Esophagus muscularis mucosa (tissue), 4 donors: ENCODE results near the gene AZU1. TPM values are rescaled to one million over a fixed set of nuclear protein-coding genes. Genes with fewer than 3 reads are reported as not detected.

Experiments
- DNase-seq: peaks from one replicate; pipeline ENCODE4 v3.0.0-alpha.2; 2017; ENCODE audit errors: extremely low spot score
- H3K27ac ChIP-seq, 4 donors: fragments of 200-600 bp; sonication (generic); replicated peaks in 1 of 4; 1 replicate in 3 of 4; 2 replicates in 1 of 4; pipeline ENCODE4 v1.5.1; 2016 to 2019; ENCODE audit warnings: mild to moderate bottlenecking in 1 of 4
- H3K27me3 ChIP-seq, 4 donors: fragments of 200-600 bp; sonication (generic); one replicate each; pipeline versions ENCODE4 v1.5.1 to v1.6.0; 2016 to 2019
- H3K36me3 ChIP-seq, 4 donors: fragments of 200-600 bp; sonication (generic); one replicate each; pipeline ENCODE4 v1.5.1; 2016 to 2019
- H3K4me1 ChIP-seq, 4 donors: fragments of 200-600 bp; sonication (generic); one replicate each; pipeline ENCODE4 v1.5.1; 2016 to 2019
- H3K4me3 ChIP-seq, 4 donors: fragments of 200-600 bp; sonication (generic); 1 replicate in 2 of 4; 2 replicates in 2 of 4; pipeline ENCODE4 v1.5.1; 2016 to 2019; ENCODE audit warnings: mild to moderate bottlenecking in 4 of 4, moderate library complexity in 1 of 4
- H3K9me3 ChIP-seq, 4 donors: fragments of 200-600 bp; sonication (generic); 1 replicate in 3 of 4; 2 replicates in 1 of 4; pipeline ENCODE4 v1.5.1; 2016 to 2019
- CTCF ChIP-seq, 3 experiments: fragments of 200-600 bp in 2 of 3; fragments of 450-650 bp in 1 of 3; sonication (generic) in 2 of 3; IDR thresholded peaks; one replicate each; pipeline ENCODE4 v1.5.1; 2017 to 2019; ENCODE audit warnings: antibody characterized with exemption in 3 of 3, mild to moderate bottlenecking in 2 of 3, moderate library complexity in 1 of 3
- EP300 ChIP-seq: sonication (generic); formaldehyde crosslinking; IDR thresholded peaks from one replicate; pipeline ENCODE4 v1.6.1; 2017; ENCODE audit warnings: antibody characterized with exemption
- POLR2A ChIP-seq: fragments of 450-650 bp; IDR thresholded peaks from one replicate; pipeline ENCODE4 v1.6.1; 2017; ENCODE audit warnings: antibody characterized with exemption, moderate library complexity, mild to moderate bottlenecking, low read depth
- POLR2AphosphoS5 ChIP-seq, 2 donors: sonication (generic); formaldehyde crosslinking; IDR thresholded peaks; one replicate each; pipeline ENCODE4 v1.6.1; 2017; ENCODE audit warnings: antibody characterized with exemption in 2 of 2
- WGBS: methylation state at CpG from one replicate; pipeline ENCODE4 v1.1.5; 2018; 5-methylcytosine and 5-hydroxymethylcytosine counted together
- intact Hi-C: fragments of 100-400 bp; cut with DNase I; formaldehyde crosslinking; loops from one replicate; pipeline ENCODE4 v1.15.1; 2023
- total RNA-seq, 4 donors: library from RNA; depleted of rRNA; stranded (reverse); fragments of >200 nt; gene quantifications; one replicate each; pipeline versions ENCODE4 v1.1.0 to v1.2.1, GENCODE V29; 2016

AZU1 gene
- total RNA-seq, 4 donors from 2014 or later, result 0.40 to 1.3 TPM; not detected in 2

- intact Hi-C loops, result loop anchor here (10.0 kb wide), 1 partner anchor 60 kb away; no protein-coding TSS in a partner anchor
- no peak for DNase-seq
- no CpG with 5 or more reads among the region's 53 CpGs for WGBS
- H3K9me3 ChIP-seq, result no peaks in the 10 kb centered on the region
- H3K27me3 ChIP-seq, result no peaks in the 10 kb centered on the region
- H3K27ac ChIP-seq, result no peak overlapping the region
- peaks cover 46 to 56% (median 52%) of the 10 kb centered on the region in 4 donors for H3K4me1 ChIP-seq
- H3K4me3 ChIP-seq, result no peak overlapping the region
- TF ChIP-seq EP300, result no peak
- TF ChIP-seq CTCF (IDR thresholded peaks at IDR 0.05), result no peak
- no peak for TF ChIP-seq POLR2AphosphoS5 (IDR thresholded peaks at IDR 0.05)
- no peak for TF ChIP-seq POLR2A
- peaks cover 57 to 85% (median 78%) of the 10 kb centered on the region in 4 donors for H3K36me3 ChIP-seq
Measured at GRCh38 chr19:804419-805165, 23.0 kb upstream of the AZU1 start.

GRCh38 chr19:805166-805551 lies 22.5 kb upstream of the AZU1 start:
- Histone ChIP-seq H3K27me3 (no peaks in the 10 kb centered on the region), H3K36me3 (peaks cover 63 to 85% (median 80%) of the 10 kb centered on the region in 4 donors), H3K9me3 (no peaks in the 10 kb centered on the region), H3K4me3 (no peak overlapping the region), H3K27ac (no peak overlapping the region), H3K4me1 (peaks cover 40 to 51% (median 46%) of the 10 kb centered on the region in 4 donors)
- DNase-seq, result no peak
- intact Hi-C loops, result loop anchor here (10.0 kb wide), 1 partner anchor 60 kb away; no protein-coding TSS in a partner anchor
- no peak for TF ChIP-seq POLR2A
- TF ChIP-seq CTCF (IDR thresholded peaks at IDR 0.05), result no peak
- TF ChIP-seq POLR2AphosphoS5 (IDR thresholded peaks at IDR 0.05), result no peak
- TF ChIP-seq EP300, result no peak
- 94% methylated on average over 7 of the region's 33 CpGs for WGBS

- DNase-seq, result no peak
- no peaks in the 10 kb centered on the region for H3K9me3 ChIP-seq
- no peak for TF ChIP-seq EP300
- no peak for TF ChIP-seq POLR2A
- TF ChIP-seq POLR2AphosphoS5 (IDR thresholded peaks at IDR 0.05), result no peak
- TF ChIP-seq CTCF (IDR thresholded peaks at IDR 0.05), result no peak
- intact Hi-C loops, result loop anchor here (10.0 kb wide), 1 partner anchor 59 kb away; no protein-coding TSS in a partner anchor
- peaks cover 70 to 87% (median 81%) of the 10 kb centered on the region in 4 donors for H3K36me3 ChIP-seq
- peaks cover 33 to 44% (median 39%) of the 10 kb centered on the region in 4 donors for H3K4me1 ChIP-seq
- no peak overlapping the region for H3K4me3 ChIP-seq
- 91% methylated on average over 65 of the region's 93 CpGs for WGBS
- no peaks in the 10 kb centered on the region for H3K27me3 ChIP-seq
- no peak overlapping the region for H3K27ac ChIP-seq
Measured at GRCh38 chr19:805600-806550, 21.8 kb upstream of the AZU1 start.

GRCh38 chr19:806815-807421 lies 20.7 kb upstream of the AZU1 start:
- 90% methylated on average over 32 of the region's 34 CpGs for WGBS
- Histone ChIP-seq H3K27ac (no peak overlapping the region), H3K4me1 (peaks cover 22 to 33% (median 28%) of the 10 kb centered on the region in 4 donors), H3K9me3 (no peaks in the 10 kb centered on the region), H3K36me3 (peaks cover 79 to 90% (median 89%) of the 10 kb centered on the region in 4 donors), H3K27me3 (no peaks in the 10 kb centered on the region), H3K4me3 (no peak overlapping the region)
- DNase-seq, result no peak
- intact Hi-C loops, result loop anchor here (10.0 kb wide), 1 partner anchor 58 kb away; no protein-coding TSS in a partner anchor
- TF ChIP-seq EP300, result no peak
- TF ChIP-seq CTCF (IDR thresholded peaks at IDR 0.05), result no peak
- no peak for TF ChIP-seq POLR2A
